ENCODE measurements around the gene CTRL.

CTRL gene

DNA sequence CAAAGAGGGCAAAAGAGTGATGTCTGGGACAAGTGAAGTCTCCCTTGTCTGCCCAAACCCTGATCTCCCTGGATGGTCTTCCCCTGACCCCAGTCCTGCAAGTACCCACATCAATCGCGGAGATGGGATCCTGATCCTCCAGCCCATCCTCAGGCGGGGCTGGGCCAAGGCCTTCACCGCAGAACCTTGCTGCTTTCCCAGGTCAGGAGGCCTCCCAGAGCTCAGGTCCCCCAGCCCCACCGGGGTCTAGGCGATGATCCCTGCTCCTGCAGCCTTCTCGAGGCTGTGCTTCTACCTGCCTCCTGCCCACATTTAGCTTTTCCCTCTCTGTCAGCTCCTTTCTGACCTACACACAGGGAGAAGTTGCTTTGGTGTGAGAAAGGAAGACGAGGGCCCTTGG is 30.5 kb upstream of the CTRL start:
- no peak for DNase-seq (ENCODE audit: low read depth)

DNA sequence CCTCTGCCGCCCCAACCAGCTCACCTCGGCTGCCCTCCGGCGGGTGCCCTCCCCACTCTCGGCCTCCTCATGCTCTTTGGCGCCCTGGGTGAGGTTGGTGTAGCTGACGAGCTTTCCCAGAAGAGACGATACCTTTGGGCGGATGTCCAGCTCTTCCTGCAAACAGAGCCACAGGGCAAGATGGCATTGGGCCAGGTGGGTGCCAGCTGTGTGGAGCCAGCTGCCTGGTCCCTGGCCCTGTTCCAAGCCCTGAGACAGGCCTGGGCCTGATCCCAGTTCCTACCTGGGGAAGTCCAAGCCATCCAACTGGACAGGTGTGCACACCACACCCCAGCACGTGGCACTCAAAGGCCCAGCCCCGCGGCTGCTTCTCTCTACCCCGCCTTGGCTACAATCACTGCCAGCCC is 29.9 kb upstream of the CTRL start:
- DNase-seq (ENCODE audit: low read depth), result no peak

DNA sequence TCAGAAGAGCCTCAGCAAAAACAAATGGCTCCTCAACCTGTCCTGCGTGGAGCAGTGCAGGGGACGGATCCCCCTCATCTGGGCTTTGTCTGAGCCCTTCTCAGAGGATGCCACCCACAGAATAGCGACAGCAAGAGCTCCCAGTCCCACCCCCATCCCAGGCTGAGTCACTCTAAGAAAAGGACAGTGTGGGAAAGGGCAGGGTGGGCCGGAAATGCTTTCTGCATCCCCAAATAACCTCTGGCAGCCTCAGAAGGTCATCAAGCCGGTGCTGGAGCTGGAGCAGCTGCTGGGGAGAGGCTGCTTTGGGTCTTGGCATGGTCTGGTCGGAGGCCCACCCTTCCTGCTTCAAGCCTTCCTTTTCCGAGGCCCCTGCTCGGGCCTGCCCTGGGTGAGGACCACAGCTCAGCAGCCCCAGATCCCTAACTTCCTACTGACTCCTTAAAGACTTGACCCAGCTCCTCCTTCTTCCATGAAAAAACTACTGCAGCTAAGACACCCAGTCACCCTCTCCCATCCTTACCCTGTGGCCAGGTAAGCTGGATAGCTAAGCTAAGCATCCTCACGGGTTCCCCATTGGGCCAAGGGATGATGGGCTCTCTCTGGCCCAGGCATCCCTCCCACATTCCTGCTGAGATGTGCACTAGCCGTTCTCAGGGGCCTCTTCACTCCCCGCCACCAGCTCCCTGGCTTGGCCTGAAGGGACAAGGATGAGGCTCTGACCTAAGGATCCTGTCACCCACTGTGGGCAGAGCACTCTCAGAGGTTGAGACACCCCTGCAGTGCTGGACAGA is 28.1 kb upstream of the CTRL start:
- no peak for DNase-seq (ENCODE audit: low read depth)

DNA sequence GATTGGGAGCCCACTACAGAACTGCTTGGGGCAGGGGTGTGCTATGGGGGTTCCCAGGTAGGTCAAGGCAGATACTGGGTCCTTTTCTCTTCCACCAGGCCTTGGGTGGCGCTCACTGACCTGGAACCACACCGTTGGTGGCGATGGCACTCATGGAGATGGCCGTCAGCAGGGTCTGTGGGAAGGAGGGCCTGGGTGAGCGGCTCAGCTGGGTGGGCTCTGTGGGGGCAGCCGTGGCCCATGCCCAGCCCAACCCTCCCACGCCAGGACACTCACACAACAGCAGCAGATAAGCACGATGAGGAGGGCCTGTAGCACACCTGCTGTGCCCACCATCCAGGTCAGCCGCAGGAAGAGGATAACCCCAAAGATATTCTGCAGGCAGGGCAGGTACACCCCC is 26.0 kb upstream of the CTRL start:
- no peak for DNase-seq (ENCODE audit: low read depth)

DNA sequence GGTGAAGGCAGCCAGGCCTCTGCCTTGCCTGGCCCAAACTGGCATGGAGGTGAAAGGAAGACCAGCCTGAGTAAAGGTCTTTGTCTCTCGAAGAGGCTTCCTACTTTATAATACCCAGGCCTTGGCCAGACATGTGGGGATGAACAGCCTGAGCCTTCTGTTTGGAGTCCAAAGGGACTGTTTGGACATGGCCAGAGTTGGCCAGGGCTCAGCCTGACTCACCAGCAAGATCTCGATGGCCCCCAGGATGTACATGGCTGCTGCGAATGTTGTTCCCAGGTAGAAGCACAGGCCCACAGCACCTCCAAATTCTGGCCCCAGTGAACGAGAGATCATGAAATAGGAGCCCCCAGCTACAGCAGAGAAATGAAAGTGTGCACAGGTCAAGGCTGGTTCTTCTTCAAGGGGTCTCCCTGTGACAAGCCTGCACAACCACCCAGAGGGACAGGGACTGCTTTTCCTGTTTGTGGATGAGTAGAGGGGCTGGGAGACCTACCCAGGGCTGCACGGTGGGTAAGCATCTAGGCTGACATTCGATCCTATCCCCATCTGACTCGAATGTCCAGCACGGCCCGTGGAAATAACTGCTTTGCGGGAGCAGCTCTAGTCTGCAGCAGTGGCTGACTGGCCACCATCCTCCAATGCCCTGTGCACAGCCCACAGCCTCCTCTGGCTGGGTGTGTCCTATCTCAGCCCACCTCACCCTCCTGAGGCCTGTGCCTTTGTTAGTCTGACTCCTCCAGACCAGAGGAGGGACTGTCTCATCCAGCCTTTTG is 22.9 kb upstream of the CTRL start:
- no peak for DNase-seq (ENCODE audit: low read depth)

DNA sequence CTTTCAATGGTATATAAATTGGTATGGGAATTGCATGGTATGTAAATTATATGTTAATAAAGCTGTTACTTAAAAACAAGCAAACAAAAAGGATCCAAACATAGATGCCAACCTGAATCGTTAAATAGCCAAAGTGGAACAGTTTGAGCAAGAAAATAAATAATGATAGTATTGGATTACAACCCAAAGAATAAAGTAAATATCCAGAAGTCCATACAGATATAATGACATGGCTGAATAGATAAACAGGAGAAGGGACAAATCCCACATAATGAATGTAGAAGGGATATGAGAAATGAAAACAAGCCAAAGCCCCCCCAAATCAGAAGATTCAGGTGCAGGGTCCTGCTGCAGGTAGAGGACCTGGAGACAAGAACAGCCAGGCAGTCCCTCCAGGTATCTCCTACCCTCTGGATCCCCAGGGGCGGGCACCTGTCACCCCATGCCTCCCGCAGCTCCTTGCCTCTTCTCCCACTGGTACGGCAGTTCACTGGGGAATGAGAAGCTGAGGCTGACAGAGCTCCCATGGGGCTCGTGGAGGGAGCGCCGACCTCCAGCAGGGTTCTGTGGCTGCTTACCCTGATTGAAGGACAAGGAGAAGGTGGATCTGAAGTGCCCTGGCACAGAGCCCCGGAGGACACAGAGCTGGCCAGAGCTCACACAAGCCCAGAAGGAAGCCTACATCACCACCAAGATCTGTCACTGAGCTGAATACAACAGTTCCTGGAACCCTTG is 22.1 kb upstream of the CTRL start:
- DNase-seq (ENCODE audit: low read depth), result no peak

DNA sequence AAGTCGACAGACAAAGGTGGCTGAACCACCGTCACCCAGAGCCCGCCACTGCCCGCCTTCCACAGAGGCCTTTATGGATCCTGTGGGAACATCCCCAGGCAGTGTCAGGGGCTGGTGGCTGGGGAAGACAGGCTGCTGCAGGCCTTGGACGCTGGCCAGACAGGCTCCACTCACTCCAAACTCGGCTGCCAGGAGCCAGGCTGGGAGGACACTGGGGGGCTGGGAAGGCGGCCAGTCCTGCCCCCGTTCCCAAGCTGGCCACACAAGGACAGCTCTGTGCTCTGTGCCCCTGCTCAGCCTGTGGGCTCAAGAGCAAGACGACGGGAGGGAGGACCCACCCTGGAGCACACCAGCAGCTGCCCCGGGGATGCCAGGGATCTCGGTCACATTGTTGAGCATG is 19.8 kb upstream of the CTRL start:
- no peak for DNase-seq (ENCODE audit: low read depth)

DNA sequence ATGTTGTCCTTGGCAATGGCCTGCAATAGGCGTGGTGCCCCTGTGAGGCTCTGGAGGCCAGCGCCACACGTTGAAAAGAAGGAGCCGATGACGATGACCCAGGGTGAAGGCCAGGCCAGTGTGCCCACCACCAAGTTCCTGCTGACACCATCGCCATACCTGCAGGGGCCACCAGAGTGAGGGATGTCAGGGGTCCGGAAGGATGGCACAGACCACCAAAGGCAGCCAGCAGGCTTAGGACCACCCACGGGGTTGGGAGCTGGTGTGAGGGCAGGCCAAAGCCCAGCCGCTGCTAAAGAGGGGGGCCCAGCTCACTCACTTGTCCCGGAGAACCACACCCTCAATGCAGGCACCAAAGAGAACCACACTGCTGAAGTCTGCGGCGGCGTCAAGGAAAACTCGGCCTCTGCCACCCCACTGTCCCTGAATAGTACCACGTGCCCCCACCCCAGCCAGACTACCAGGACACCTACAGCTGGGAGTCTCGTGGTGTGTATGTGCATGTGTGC is 18.7 kb upstream of the CTRL start:
- no peak for DNase-seq (ENCODE audit: low read depth)

DNA sequence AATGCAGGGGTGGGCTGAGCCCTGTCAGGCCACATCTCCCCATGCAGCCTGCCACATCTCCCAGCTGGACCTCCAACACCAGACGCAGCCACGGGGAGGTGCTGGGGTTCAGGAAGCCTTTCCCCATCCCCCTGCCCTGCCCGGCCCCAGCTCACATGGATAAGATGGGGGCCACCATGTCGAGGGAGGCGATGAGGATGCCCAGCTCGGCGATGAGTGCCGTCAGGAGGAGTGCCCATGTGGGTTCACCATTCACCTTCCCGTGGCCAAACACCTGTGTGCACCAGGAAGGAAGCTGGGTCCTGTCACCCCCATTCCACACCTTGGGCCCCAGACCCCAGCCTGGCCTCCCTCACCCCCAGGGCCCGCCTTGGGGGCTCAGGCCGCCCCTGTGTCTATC is 18.0 kb upstream of the CTRL start:
- DNase-seq (ENCODE audit: low read depth), result no peak

DNA sequence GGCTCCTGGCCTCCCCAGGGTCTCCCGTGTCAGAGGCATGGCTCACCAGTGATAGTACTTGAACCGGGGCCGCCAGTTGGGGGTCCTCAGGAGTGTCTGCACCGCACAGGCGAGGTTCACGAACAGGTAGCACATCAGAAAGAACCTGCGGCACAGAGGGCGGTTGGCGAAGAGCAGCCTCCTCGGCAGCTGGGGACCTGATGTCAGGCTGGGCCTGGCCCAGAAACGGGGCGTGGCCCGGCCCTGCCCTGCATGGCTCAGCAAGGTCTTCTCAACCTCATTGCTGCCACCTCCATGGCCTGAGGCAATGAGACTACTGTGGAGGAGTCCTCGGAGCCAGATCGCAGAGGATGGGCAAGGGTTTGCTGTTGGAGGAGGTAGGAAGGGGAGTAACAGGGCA is 16.4 kb upstream of the CTRL start:
- no peak for DNase-seq (ENCODE audit: low read depth)

DNA sequence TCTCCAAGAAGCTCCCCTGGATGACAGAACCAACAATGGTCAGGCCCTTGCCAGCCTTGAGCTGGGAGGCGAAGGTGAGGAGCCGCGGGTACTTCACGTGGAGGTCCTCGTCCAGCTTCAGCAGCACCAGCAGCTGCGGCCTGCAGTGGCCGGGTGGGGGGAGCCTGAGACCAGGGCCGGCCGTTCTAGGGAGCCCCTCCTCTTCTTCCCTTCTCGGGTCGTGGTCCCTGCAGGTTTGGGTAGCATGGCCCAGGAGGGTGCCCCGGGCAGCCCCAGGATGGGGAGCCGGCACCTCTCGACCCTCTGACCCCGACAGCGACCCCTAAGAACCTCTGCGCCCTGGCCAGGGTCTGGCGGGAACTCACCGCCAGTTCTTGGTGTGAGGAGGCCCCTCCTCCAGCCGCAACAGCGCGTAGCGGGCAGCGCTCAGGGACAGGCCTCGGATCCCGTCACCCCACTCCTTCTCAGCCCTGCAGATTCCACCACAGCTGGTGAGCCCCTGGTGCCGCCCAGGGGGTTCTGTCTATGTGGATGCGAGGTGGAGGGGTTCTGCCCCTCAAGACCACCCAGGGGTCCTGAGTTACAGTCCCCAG is 15.4 kb upstream of the CTRL start:
- DNase-seq (ENCODE audit: low read depth), result no peak

DNA sequence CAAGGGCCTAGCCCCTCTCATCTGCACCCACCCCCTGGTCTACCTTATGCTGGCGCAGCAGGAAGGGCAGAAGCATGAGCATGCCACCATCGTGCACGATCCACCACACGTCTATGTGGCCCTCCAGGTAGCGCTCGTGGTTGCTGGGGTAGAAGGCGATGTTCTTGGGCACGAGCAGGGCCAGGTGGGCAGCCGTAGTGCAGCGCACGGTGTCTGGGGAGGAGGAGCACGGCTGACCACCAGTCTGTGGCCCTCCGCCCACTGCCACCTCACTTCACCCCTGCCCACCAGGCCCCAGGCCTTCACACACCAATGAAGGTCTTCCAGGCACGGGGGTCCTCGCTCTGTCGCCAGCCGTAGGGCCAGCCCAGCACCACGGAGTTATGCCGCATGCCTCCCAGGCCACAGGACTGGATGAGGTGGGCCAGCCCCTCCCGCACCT is 14.5 kb upstream of the CTRL start:
- no peak for DNase-seq (ENCODE audit: low read depth)

DNA sequence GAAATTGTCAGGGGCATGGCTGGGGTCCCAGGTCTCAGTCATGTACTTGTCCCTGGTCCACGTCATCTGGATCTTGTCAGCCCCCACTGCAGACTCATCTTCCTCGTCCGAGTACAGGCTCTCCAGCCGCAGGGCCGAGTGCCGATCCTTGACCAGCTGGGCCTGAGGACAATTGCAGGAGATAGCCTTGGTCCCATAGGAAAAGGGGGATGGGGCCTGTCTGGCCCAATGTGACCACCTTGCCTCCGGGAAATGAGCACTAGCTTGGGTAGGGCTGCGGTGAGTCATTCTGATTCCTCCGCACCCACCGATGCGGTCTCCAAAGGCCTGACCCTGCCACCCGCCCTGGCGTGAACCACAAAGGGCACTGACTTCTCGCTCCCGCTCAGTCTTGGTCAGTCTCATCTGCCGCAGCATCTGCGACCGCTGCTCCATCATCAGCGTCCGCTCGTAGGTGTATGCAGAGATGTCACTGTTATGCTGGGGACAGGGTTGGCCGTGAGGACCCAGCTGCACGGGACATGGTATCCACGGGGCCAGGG is 13.8 kb upstream of the CTRL start:
- no peak for DNase-seq (ENCODE audit: low read depth)

DNA sequence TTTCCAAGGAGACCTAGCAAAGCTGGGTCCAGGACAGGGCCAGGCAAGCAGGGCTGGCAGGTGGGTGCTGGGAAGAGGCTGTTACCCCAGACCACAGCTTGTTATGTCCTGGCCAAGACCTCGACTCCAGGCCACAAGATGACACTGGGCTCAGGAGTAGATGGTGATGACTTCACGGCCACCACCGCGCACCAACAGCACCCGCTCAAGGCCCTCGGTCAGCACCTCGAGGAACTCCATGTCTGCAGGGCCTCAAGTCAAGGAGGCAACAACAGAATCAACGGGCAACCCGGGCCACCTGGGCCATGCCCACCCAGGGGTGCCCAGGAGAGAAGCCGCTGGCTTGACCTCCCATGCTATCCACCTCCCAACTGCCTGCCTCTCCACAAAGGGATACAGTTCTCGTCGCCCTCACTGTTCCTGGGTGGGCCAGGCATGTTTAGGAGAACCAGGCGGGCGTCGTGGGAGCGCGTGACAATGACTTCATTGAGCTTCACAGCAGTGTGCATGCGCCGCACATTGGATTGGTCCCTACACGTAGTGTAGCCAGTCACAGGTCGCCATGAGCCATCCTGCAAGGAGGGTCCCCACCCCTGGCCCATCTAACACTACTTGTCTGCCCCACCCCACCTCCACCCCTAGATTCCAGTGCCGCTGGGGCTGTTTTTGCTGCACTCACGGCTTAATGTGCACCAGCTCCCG is 13.2 kb upstream of the CTRL start:
- DNase-seq (ENCODE audit: low read depth), result no peak

DNA sequence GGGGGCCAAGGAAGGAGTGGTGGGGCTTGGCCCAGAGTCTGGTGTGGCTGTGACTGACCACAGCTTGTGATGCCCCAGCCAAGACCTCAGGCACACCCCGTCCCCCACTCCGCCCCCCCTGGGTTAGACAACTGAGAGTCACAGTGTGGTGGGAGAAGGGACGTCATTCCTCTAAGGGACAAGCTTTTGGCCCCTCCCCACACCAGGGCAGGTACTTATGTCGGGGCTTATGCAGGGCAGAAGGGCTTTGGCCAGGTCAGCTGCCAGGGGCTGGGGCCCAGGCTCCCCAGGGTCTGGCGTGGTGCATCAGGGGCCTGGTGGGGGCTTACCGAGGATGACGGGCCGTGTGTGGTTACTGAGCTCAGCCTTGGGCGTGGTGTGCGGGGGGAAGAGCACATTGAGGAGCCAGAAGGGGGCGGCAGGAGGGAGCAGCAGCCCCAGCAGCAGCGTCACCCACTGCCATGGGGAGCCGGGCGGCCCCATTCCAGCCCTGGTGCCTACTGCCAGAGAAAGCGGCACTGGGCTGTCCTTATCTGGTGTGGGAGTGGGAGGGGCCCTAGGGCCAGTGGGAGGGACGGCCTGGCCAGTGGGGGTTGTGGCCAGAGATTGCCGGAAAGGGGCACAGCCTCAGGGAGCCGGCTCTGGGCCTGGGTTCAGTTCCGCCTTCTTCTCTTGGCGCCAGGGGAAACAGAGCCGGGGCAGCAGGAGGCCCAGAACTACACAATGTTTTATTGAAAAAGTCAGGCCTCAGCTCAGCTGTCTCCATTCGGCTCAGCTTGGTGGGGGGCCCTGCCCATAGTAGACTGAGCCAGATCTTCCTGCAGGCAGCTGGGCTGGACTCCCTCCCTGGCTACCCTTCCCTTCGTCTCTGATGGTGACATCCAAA is 12.2 kb upstream of the CTRL start, which contains the start of gene LCAT:
LCAT (minus strand) TSS at position 502 of the 886 bp plus-strand sequence; CDS start at position 483, 19 bp downstream.
- DNase-seq (ENCODE audit: low read depth), result no peak

DNA sequence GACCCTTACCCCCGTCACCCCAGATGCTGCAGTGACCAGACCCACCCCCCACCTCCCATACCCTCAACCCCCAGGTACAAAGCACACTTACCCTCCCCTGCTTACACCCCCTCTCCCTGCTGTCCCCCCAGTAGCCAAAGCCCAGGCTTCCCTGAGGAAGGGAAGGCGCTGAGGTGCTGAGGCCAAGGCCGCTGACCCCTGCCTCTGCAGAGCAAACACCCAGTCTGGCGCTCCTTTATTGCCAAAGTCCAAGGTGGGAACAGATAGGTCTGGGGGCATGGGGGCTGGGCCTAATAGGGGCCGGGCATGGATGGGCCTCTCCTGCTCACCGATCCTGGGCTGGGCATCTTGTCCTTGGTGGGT is 11.6 kb upstream of the CTRL start:
- no peak for DNase-seq (ENCODE audit: low read depth)

DNA sequence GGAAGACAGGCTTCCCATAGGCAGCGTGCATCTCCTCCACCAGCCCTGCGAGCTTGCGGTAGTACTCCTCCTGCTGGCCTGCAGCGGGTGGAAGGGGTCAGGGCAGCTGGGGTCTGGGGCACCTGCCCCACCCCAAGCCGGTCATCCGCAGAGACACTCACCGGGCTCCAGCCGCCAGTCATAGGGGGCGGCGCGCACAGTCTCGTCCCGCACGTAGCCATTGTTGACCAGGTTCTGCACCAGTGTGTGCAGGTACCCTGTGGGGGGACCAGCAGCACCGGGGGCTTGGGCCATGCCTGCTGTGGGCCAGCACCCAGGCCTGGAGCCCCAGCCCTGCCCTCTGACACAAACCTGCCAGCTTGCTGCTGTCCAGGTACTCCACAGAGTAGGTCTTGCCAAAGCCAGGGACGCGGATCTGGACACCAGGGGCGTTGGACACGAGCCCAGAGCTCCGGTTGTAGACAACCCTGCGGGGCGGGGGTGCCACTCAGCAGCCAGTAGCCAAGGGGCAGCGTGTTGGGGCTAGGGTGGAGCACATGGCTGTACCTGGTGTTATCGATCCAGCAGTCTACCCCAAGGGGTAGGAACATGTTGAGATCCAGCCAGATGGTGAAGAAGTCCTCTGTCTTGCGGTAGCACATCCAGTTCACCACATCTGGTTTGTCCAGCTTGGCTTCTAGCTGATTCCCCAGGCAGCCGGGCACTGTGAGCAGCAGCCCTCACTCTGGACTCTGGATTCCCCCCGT is 11.0 kb upstream of the CTRL start:
- no peak for DNase-seq (ENCODE audit: low read depth)

DNA sequence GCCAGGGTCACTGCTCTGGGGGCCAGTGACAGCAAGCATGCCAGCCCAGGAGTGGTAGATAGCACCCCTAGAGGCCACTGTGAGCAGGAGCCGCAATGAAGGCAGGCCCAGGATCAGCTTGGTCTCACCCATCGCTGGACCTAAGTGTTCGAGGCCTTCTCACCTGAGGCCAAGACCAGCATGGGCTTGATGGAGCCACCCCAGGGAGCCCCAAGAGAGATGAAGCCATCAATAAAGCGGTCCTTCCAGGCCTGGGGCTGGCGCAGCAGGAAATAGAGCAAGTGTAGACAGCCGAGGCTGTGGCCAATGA is 10.5 kb upstream of the CTRL start:
- DNase-seq (ENCODE audit: low read depth), result no peak

DNA sequence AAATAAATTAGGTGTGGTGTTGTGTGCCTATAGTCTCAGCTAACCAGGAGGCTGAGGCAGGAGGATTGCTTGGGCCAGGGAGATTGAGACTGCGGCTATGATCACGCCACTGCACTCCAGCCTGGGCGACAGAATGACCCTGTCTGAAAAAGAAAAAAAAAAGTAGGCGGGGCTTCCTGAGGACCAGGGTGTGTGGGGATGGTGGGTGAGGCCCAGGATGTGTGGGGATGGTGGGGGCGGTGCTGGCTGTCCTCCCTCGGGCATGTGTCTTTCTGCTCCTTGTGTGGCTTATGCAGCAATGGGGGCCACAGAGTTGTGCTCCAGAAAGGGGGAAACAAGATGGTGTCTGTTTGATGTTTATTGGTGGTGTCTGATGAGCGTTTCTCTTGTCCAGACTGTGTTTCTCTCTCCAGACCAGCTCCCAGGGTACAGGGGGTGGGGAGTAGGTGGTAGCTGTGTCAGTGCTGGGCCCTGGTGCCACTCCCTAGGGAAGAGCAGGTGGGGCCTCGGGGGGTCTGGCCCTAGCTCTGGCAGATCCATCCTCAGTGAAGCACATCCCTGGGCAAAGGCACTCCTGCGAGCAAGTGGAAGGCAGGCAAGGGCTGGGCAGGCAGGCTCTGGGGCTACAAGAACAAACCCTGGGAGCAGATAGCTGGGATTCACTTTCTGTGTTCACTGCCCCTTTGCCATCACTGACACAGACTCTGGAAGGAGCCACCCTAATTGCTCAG is 10.0 kb upstream of the CTRL start:
- DNase-seq (ENCODE audit: low read depth), result no peak
